Astrocyte of the spinal cord (primary cell): Measurements from ENCODE around the gene RIF1.
A peak's percentile ranks its signal among the peaks of the same experiment; 100 is the strongest.

Source experiments
- DNase-seq: peaks from one replicate; pipeline ENCODE4 v3.0.0; 2011; ENCODE audit warnings: low read depth, low spot score
- H3K4me3 ChIP-seq: 2 replicates; pipeline ENCODE4 v1.5.1; 2011; ENCODE audit warnings: low read depth, mild to moderate bottlenecking, low read length, moderate library complexity
- in situ Hi-C: cut with HindIII; loops from 2 replicates; pipeline ENCODE4 v1.10.0; 2017; ENCODE audit warnings: low sequenced_read_pairs
- TF ChIP-seq, protein P1 (sequence below): IDR thresholded peaks from 2 replicates; pipeline ENCODE4 v1.5.1; 2012; ENCODE audit warnings: low read depth, mild to moderate bottlenecking, low read length, inconsistent platforms

RIF1 gene

DNA sequence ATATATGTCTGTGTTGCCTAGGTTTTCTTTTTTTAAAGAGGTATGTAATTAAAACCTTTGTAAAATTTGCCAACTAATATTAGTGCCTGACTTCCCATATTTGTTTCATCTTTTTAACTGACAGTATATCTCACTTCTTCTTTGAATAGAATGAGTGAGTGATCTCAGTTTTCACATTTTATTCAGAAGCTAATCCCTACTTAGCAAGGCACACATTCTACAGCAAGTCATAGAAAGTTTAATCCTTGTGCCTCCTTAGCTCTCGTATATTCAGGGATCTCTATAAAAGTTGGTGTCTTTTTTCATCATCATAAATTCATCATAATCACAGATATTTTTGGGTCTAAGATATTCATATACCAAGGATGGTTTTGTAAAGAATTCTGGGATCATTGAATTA is 66.6 kb downstream of the RIF1 start:
- TF ChIP-seq, protein P1, sequence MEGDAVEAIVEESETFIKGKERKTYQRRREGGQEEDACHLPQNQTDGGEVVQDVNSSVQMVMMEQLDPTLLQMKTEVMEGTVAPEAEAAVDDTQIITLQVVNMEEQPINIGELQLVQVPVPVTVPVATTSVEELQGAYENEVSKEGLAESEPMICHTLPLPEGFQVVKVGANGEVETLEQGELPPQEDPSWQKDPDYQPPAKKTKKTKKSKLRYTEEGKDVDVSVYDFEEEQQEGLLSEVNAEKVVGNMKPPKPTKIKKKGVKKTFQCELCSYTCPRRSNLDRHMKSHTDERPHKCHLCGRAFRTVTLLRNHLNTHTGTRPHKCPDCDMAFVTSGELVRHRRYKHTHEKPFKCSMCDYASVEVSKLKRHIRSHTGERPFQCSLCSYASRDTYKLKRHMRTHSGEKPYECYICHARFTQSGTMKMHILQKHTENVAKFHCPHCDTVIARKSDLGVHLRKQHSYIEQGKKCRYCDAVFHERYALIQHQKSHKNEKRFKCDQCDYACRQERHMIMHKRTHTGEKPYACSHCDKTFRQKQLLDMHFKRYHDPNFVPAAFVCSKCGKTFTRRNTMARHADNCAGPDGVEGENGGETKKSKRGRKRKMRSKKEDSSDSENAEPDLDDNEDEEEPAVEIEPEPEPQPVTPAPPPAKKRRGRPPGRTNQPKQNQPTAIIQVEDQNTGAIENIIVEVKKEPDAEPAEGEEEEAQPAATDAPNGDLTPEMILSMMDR: no peak
- no peak for DNase-seq
- in situ Hi-C loops: no loop called here
- H3K4me3 ChIP-seq: no peak overlapping the region

GRCh38 chr2:151478011-151478410 is 68.3 kb downstream of the RIF1 start:
- no peak overlapping the region for H3K4me3 ChIP-seq
- DNase-seq: peak; percentile 48
- in situ Hi-C loops: no loop called here
- TF ChIP-seq, protein P1: no peak

DNA sequence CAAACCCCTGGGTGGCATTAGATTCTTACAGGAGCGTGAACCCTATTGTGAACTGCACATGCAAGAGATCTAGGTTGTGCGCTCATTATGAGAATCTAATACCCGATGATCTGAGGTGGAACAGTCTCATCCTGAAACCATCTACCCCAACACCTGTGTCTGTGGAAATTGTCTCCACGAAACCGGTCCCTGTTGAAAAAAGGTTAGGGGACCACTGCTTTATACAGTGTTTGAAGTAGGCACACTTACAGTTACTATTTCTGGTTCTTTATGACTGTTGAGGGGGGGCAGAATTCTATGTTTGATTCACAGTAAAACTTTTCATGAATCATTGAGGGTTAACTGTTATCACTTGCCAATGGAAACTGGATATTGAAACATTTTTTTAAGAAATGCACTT is 72.0 kb downstream of the RIF1 start:
- H3K4me3 ChIP-seq: no peak overlapping the region
- TF ChIP-seq, protein P1: no peak
- no peak for DNase-seq
- in situ Hi-C loops: no loop called here

DNA sequence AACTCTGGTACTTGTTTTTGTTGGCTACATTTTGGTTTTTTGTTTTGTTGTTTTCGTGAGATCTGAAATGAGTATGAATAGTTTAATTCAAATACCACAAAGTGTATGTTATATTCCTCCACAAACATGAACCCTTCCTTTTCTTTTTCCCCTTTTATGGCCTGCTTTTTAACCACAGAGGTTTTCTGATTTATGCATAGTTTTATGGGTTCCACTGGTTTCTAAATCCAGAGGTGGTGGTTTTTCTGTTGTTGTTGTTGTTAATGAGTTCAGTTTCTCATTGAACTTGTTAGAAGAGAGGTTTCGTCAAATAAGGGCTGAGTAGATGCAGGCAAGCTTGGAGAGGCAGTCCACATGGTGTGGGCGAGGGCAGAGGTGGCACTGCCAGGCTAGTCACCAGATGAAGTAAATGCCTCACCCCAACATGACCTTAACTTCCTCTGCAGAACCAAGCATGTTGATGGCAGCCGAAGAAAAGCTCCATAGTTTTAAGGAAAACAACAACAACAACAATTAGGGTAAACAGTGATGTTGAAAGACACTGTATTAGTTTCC is 72.5 kb downstream of the RIF1 start:
- H3K4me3 ChIP-seq: no peak overlapping the region
- TF ChIP-seq, protein P1: no peak
- in situ Hi-C loops: no loop called here
- DNase-seq: no peak

DNA sequence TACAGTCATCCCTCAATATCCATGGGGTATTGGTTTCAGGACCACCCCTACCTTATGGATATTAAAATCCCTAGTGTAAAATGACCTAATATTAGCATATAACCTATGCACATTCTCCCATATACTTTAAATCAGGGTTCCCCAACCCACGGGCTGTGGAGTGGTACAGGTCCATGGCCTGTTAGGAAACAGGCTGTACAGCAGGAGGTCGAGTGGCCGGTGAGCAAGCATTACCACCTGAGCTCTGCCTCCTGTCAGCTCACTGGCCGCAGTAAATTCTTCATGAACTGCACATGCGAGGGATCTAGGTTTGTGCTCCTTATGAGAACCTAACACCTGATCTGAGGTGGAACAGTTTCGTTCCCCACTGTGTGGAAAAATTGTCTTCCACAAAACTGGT is 73.8 kb downstream of the RIF1 start:
- H3K4me3 ChIP-seq: no peak overlapping the region
- in situ Hi-C loops: no loop called here
- no peak for DNase-seq
- TF ChIP-seq, protein P1: no peak

DNA sequence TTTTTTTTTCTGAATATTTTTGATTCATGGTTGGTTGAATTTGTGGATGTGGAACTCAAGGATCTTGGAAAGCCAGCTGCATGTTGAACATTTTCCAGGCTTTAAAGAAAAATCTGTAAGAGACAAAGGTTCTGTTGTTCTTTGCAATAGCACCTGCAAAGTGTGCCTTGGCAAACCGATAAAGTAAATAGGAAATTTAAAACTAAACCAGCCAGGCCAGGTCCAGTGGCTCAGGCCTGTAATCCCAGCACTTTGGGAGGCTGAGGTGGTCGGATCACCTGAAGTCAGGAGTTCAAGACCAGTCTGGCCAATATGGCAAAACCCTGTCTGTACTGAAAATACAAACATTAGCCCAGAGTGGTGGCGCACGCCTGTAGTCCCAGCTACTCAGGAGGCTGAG is 74.4 kb downstream of the RIF1 start:
- TF ChIP-seq, protein P1: no peak
- no peak overlapping the region for H3K4me3 ChIP-seq
- in situ Hi-C loops: no loop called here
- no peak for DNase-seq

DNA sequence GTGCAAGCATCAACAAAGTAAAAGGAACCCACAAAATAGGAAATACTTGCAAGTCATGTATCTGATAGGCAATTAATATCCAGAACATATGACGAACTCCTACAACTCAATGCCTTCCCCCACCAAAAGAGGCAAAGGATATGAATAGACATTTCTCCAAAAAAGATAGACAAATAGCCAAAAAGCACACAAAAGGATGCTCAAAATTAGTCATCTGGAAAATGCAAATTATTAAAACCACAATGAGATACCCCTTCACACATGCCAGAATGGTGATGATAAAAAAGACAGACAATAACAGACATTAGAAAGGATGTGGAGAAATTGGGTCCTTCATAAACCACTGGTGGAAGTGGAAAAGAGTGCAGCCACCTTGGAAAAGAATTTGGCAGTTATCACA is 76.4 kb downstream of the RIF1 start:
- DNase-seq: no peak
- in situ Hi-C loops: no loop called here
- TF ChIP-seq, protein P1: no peak
- no peak overlapping the region for H3K4me3 ChIP-seq
